Measurements from ENCODE around the gene PTPN12. TPM values are rescaled to one million over a fixed set of nuclear protein-coding genes. Genes with fewer than 3 reads are reported as not detected.
A peak's percentile ranks its signal among the peaks of the same experiment; 100 is the strongest.

PTPN12 gene
- total and polyA plus RNA-seq, 2 of the 4 experiments (the other 2 are of a cell fraction): 24.7 to 31.0 TPM

DNA sequence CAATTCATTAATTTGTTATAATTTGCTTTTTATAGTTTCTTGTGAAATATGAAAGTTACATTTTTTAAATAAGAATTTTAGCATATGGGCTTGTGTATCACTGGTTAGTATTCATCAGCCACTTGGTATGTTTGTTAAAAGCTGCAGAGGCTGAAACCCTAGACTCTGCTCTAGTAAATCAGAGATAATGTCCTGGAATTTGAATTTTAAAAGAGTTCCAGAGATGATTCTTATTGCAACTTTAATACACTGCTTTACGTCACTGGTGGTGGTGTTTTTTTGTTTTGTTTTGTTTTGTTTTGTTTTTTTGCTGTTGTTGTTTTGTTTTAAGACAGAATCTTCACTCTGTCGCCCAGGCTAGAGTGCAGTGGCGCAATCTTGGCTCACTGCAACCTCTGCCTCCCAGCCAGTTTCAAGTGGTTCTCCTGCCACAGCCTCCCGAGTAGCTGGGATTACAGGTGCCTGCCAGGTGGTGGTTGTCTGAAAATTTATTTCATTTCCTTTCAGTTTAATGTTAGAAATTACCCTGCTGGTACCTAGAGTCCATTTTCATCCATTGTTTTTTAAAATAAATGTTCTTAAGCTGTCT, 43.8 kb downstream of the PTPN12 start:
- in situ Hi-C loops (cut with MboI; ENCODE audit: low sequenced_read_pairs) (no loop called here), dilution Hi-C loops (cut with HindIII; ENCODE audit: low sequenced_read_pairs, unreplicated experiment) (no loop called here), intact Hi-C loops (cut with micrococcal nuclease) (loop anchor here (5.0 kb wide), 2 partner anchors 154 to 229 kb away; no protein-coding TSS in a partner anchor)
- ChIA-PET CTCF (interaction anchor here (0.5 kb wide), 1 partner anchor 201 kb away, joined by 4 read pairs; no protein-coding TSS in a partner anchor), POLR2A (ENCODE audit: unreplicated experiment) (interaction anchor here (0.6 kb wide), 1 partner anchor 249 kb away, joined by 3 read pairs; no protein-coding TSS in a partner anchor)
- no peak overlapping the region for H2BK120ac ChIP-seq (ENCODE audit: low read depth, low read length)
- no peak overlapping the region for H4K5ac ChIP-seq (ENCODE audit: low read depth, low read length)
- DNase-seq: peak; percentile 66
- H3K9me1 ChIP-seq (ENCODE audit: insufficient read depth, low read length): no peaks in the 10 kb centered on the region
- no peak overlapping the region for H3K56ac ChIP-seq (ENCODE audit: extremely low read depth, insufficient read depth, low read length)
- no peak overlapping the region for H2BK20ac ChIP-seq (ENCODE audit: low read depth, low read length)
- no peak overlapping the region for H4K91ac ChIP-seq (ENCODE audit: insufficient read depth, low read depth, low read length)
- no peak overlapping the region for H2BK5ac ChIP-seq (ENCODE audit: low read depth, low read length, poor library complexity, severe bottlenecking)
- no TSS peak for BruUV-seq (replicated peaks)
- peaks cover 2 to 32% of the 10 kb centered on the region in 2 experiments; a peak in 3 of 4 replicates for H3K79me1 ChIP-seq (ENCODE audit: low read depth in 1 of 2, low read length in 2 of 2)
- H3K23ac ChIP-seq (ENCODE audit: low read depth, low read length): no peak overlapping the region
- H2AK9ac ChIP-seq (replicated peaks; ENCODE audit: low read depth, low read length, poor library complexity): no peak overlapping the region
- no peak overlapping the region for H3K4me2 ChIP-seq (ENCODE audit: low read depth, low read length)
- no peak overlapping the region for H3K14ac ChIP-seq (replicated peaks; ENCODE audit: low read depth, low read length)
- H3K27me3 ChIP-seq (ENCODE audit: control insufficient read depth, insufficient read depth, low read length): no peaks in the 10 kb centered on the region
- ATAC-seq (ENCODE audit: low read depth): peak; percentile 94
- no peak overlapping the region for H3K9ac ChIP-seq (ENCODE audit: low read depth, low read length)
- no peak overlapping the region for H3K4me3 ChIP-seq (ENCODE audit: insufficient read depth, low read depth, low read length)
- H3K9me3 ChIP-seq (ENCODE audit: control insufficient read depth, insufficient read depth, low read length): no peaks in the 10 kb centered on the region
- no peak overlapping the region for H2AK5ac ChIP-seq (ENCODE audit: low read depth, low read length)
- no CpG with 5 or more reads among the region's 4 CpGs for WGBS, 2 experiments (ENCODE audit: extremely low coverage in 2 of 2, insufficient read length in 1 of 2)
- peaks cover 10% of the 10 kb centered on the region; the same call in 1 of the 2 replicates for H4K20me1 ChIP-seq (ENCODE audit: insufficient read depth, low read length)
- H3K4ac ChIP-seq (ENCODE audit: low read depth, low read length): no peak overlapping the region
- peak overlapping the region; percentile 52; the same call in 1 of the 2 replicates for H3K27ac ChIP-seq (ENCODE audit: insufficient read depth, low read length)
- TF ChIP-seq RFX5 (IDR thresholded peaks at IDR 0.05; ENCODE audit: low read depth, low read length): no peak
- peak; percentile 62; the same call in 1 of the 2 replicates for TF ChIP-seq CEBPB (IDR thresholded peaks at IDR 0.05; ENCODE audit: low read depth, low read length)
- no peak for TF ChIP-seq POLR2A (IDR thresholded peaks at IDR 0.05; ENCODE audit: low read depth, low read length)
- no peak for TF ChIP-seq RAD21 (IDR thresholded peaks at IDR 0.05; ENCODE audit: low read length)
- TF ChIP-seq NFE2L2 (IDR thresholded peaks at IDR 0.05; ENCODE audit: low read depth, low read length): no peak
- no peak overlapping the region for H2AFZ ChIP-seq (replicated peaks; ENCODE audit: low read length, poor library complexity)
- no peak overlapping the region for H4K8ac ChIP-seq (ENCODE audit: low read depth in 2 of 2, low read length in 2 of 2)
- H2BK15ac ChIP-seq (ENCODE audit: low read depth, low read length): no peak overlapping the region
- peaks cover 4% of the 10 kb centered on the region; the same call in 1 of the 2 replicates for H3K4me1 ChIP-seq (ENCODE audit: control insufficient read depth, insufficient read depth, low read length)
- peaks cover 19% of the 10 kb centered on the region for H3K36me3 ChIP-seq (ENCODE audit: control insufficient read depth, insufficient read depth, low read length)
- H3K18ac ChIP-seq (ENCODE audit: low read depth, low read length): no peak overlapping the region

Measured in IMR-90 (cell line).